ENCODE data around the gene PITPNM1.
"Not testable (repeated sequence)": the region's sequence is repeated elsewhere in the genome, so short reads cannot be mapped to it uniquely, and the experiment has no call there.

The PITPNM1 gene

DNA sequence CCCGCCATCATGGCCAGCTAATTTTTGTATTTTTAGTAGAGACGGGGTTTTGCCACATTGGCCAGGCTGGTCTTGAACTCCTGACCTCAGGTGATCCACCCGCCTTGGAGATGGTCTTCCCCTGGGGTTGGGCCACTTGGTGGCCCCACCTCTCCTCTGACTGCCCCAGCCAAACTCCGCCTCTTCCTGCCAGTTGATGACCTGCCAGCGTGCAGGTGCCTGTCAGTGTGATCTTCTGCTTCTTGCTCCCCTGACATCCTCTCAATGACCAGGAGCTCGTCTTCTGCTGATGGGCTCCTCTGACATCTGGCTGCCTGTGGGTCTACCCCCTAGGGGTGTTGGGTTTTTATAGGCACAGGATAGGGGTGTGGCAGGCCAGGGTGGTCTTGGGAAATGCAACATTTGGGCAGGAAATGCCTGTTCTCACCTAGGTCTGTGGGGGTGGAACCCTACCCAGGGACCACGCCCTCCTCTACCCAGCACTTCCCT lies 19.2 kb downstream of the PITPNM1 start:
- DNase-seq: peak; percentile 83

- DNase-seq: peak; percentile 73
Measured at GRCh38 chr11:67484847-67485311, 20.3 kb downstream of the PITPNM1 start.

- peak; percentile 70 for DNase-seq
Measured at GRCh38 chr11:67483831-67484665, 21.1 kb downstream of the PITPNM1 start.

DNA sequence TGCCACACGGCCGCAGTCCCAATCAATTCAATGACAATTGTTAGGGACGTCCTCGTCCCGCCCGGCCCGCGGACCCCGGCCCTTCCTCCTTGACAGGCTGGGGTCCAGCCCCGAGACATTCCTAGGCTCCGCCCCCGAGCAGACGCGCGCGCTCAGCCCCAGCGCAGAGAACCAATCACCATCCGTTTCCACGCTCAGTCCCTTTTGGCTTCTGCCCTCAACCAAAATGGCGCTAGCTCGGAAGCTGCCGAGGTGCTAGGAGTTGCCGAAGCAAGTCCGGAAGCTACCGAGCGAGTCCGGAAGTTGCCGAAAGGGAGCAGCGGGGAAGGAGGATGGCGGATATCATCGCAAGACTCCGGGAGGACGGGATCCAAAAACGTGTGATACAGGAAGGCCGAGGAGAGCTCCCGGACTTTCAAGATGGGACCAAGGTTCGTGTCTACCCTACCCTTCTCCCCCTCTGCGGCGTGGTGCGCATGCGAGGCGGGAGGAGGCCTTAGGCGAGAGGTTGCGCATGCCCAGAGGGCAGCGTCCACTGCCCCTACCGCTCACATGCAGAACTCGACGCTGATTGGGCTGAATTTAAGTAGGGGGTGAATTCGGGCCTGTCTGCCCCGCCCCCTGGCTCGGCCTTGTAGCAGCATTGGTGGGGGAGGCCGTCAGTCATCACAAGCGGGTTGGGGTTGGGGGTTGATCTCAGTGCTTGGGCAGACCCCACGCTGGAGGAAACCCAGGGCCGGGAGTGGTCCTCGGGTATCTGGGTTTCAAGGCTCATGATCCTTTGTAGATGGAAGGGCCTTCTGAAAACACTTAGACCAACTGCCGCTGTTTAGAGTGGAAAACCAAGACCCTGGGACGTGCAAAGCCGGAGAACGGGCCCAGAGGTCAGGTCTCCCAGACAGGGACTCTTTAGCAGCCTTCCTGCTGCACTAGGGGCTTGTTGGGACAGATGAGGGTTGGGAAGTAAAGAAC lies 22.1 kb downstream of the PITPNM1 start, which contains the start of gene AIP:
Gene AIP (plus strand): TSS at position 200 of the 972 bp plus-strand sequence. CDS start 133 bp downstream, at position 333.
- DNase-seq: peak; percentile 98

DNA sequence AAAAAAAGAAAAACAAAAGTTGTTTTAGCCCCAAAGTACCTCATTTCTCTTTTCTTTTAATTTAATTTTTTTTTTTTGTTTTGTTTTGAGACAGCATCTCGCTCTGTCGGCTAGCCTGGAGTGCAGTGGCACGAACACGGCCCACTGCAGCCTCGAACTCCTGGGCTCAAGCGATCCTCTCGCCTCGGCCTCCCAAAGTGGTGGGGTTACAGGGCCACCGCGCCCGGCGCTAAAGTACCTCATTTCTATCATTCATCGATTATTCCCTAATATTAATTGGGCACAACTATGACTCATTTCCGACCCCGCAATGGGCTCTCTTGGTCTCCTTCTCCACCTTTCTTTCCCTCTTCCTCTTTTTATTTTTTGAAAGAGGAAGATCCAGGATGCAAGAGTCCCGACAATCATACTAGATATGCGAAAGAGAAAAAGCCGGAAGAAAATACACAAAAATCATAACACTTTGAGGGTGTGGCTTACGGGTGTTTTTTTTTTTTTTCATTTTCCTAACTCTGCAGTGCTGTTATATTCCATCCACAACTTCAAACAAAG lies 22.8 kb downstream of the PITPNM1 start:
- DNase-seq: no peak

GRCh38 chr11:67477344-67478050 lies 27.7 kb downstream of the PITPNM1 start:
- not testable (repeated sequence) for DNase-seq

GRCh38 chr11:67476692-67477091 lies 28.5 kb downstream of the PITPNM1 start:
- not testable (repeated sequence) for DNase-seq

DNA sequence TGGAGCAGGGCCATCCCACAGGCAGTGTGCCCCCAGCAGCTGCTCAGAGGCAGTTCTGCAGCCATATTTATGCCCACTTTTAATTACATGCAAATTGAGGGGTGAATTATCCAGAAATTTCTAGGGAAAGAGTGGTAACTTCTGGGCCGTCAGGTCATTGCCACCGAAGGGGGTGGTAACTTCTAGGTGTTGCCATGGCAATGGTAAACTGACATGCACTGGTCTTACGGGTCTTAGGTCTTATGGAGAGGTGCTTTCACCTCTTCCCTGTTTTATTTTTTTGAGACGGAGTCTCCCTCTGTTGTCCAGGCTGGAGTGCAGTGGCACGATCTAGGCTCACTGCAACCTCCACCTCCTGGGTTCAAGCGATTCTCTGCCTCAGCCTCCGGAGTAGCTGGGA lies 32.3 kb downstream of the PITPNM1 start:
- no peak for DNase-seq

DNA sequence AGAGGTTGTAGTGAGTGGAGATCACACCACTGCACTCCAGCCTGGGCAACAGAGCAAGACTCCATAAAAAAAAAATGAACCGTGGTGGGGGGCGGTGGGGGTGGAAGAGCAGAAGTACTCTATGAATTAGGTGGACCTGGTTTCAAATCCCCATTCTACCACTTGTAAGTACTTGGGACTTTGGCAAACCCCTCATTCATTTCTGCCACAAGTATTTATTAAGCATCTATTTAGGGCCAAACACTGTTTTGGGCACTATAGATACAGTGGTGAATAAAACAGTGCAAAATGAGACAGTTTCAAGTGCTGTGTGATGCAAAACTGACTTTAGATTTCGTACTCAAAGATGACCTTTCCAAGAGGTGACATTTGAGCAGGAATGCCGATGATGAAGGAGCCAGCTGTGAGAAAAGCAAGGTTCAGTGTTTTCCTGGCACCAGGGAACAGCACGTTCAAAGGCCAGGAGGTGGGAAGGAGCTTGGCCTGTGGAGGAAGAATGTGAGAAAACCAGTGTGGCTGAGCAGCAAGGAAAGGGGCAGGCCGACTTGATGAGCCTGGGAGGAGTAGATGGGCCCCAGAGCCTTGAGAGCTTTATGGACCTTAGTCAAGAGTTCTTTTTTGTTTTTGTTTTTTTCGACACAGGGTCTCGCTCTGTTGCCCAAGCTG lies 34.7 kb downstream of the PITPNM1 start:
- no peak for DNase-seq

- DNase-seq: no peak
Measured at GRCh38 chr11:67469508-67469811, 35.7 kb downstream of the PITPNM1 start.

GRCh38 chr11:67468759-67469507 lies 36.2 kb downstream of the PITPNM1 start, which contains the start of gene TMEM134:
TSS of gene TMEM134 (minus strand) at chr11:67469251. CDS start at chr11:67469192, 59 bp downstream.
- DNase-seq: peak; percentile 93

DNA sequence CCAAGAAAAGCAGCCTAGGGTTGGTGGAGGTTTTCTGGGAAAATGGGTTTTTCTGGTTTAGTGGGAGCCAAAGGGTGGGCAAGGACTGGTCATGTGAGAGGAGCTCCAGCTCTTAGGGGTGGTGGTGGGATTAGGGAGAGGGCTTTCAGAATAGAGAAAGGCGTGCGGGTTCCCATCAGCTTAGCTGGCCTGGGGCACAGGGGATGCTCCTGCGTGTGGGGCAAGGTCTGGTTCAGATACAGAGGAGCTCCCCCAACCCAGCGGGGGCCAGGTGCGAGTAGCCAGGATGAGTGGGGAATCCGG lies 36.8 kb downstream of the PITPNM1 start:
- peak; percentile 22 for DNase-seq

DNA sequence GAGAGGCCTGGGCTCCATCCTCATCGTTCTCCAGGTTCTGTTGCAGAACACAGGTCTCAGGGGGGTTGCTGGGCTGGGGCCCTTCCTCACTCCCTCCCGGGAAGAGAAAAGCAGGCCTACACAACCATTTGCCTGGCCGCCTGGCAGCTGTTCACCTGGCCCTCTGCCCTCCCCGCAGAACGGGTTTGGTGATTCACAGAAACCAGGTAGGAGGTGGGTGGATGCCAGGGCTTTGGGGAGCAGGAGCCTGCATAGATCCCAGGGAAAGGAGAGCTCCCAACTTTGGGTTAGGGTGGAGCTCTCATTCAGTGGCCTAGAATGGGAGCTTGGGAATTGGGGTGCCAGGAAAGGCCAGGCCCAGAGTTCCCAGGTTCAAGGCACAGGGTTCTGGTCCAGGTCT lies 37.1 kb downstream of the PITPNM1 start:
- DNase-seq: no peak

- DNase-seq: no peak
Measured at GRCh38 chr11:67466962-67467771, 38.0 kb downstream of the PITPNM1 start.

DNA sequence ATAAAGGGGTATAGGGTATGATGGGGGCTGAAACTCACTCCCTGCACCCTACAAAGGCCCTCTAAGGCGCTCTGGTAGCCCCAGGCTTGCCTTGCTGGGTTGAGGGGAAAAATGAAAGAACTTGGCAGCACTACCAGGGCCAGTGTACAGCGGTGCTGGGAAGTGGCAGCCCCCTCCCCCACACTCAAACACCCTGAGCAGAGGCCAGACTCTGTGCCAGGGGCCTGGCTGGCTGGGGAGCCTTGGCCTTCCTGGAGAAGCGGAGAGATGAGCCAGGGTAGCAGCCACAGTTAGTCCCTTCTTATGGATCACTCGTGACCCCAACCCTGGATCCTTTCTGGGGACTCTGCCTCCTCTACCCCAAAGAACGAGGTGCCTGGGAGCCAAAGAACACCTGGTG lies 38.8 kb downstream of the PITPNM1 start:
- DNase-seq: no peak

- DNase-seq: not testable (repeated sequence)
Measured at GRCh38 chr11:67465530-67465929, 39.6 kb downstream of the PITPNM1 start.

- no peak for DNase-seq
Measured at GRCh38 chr11:67465189-67465510, 40.0 kb downstream of the PITPNM1 start.

DNA sequence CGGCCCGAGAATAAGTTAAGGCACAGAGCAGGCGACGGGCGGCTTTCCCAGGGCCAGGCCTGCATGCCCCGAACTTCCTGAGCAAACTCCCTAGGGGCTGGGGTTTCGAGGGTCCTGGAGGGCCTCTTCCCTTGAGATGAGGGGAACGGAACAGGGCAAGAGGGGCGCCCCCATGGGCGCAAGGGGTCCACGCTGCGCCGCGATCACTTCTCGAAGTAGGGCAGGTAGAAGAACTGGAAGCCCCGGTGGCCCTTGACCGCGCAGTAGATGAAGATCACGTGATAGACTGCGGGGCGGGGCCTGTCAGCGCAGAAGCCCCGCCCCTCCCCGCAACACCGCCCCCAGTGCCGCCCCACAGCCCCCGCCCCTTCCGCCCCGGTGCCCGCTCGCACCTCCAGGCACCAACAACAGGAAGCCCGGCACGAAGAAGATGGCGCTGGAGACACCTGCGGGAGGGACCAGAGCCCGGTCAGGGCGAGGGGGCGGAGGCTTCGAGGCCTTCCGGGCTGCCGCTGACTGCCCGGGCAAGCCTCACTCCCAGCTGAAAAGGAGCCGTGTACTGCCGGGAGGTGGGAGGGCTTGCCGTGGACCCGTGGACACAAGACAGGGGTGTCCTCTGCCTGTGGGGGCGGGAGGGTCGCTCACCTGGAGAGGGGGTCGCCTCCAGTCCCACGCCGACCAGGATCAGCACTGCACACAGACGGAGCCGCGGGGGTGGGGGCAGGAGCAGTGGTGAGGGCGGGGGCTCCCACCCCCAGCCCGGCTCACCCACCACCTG lies 40.6 kb downstream of the PITPNM1 start:
- peak; percentile 96 for DNase-seq

DNA sequence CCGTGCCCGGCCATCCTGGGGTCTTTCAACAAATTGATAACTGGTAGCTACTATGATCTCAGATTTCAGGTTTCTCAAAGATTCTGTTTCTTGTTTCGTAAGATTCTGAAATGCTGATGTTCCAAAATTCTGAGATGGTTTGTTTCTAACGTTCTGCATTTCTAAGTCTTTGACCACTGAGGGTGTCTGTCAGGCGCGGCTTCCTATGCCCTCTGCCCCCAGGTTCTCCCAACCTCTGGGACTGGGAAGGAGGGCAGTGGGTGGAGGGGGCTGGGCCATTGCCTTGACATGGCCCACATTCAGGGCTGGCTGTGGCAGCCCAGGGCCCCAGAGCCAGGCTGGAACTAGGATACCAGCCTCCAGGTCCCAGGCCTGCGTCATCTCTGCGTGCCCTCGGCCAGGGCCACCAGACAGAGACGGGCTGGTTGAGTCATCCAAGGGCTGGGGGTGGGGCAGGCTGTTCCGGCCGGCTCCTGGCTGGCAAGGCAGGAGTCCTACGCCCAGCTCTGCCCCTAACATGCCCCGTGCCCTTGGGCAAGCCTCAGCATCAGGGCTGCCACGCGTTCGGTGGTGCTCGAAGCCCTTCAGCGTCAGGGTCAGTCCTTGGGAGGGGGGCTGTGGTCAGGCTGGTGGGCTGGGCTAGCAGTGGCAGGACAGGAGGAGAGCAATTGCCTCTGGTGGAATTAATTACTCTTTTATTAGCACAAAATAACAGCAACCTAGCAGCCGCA lies 41.3 kb downstream of the PITPNM1 start:
- DNase-seq: no peak

Measured in CD4-positive, alpha-beta T cell treated with Interleukin-17A for 1 hour (primary cell).